Measurements from ENCODE around the gene PPP6R2. TPM values are rescaled to one million over a fixed set of nuclear protein-coding genes. Genes with fewer than 3 reads are reported as not detected.

Gene PPP6R2
- total RNA-seq, 1 experiment from 2014 or later: 42.6 TPM

GRCh38 chr22:50315289-50316113 is 27.6 kb upstream of the PPP6R2 start:
- H2BK20ac ChIP-seq (ENCODE audit: low read depth, low read length, poor library complexity, severe bottlenecking): no peak overlapping the region
- H4K91ac ChIP-seq (ENCODE audit: insufficient read length, low read depth, low read length): no peak overlapping the region
- no peaks in the 10 kb centered on the region for H3K36me3 Mint-ChIP-seq (ENCODE audit: insufficient read depth in 1 of 3, low read depth in 3 of 3)
- peaks cover 2% of the 10 kb centered on the region for H4K20me1 ChIP-seq (ENCODE audit: control insufficient read depth, insufficient read depth, insufficient read length)
- H3K4me2 ChIP-seq (ENCODE audit: insufficient read depth, insufficient read length, low read length): no peak overlapping the region
- no peak for DNase-seq
- H3K23ac ChIP-seq (ENCODE audit: insufficient read length, low read depth, low read length): no peak overlapping the region
- no peak for TF ChIP-seq CTCF (conservative IDR thresholded peaks at IDR 0.05)
- no peak overlapping the region for H2BK120ac ChIP-seq (ENCODE audit: low read depth, low read length, poor library complexity, severe bottlenecking)
- no peak overlapping the region for H3K4ac ChIP-seq (ENCODE audit: low read depth, low read length)
- peaks cover 9% of the 10 kb centered on the region for H3K27me3 Mint-ChIP-seq (ENCODE audit: low read depth)
- H2AFZ ChIP-seq (ENCODE audit: low read length): no peak overlapping the region
- H3K4me1 ChIP-seq (ENCODE audit: insufficient read depth, low read length): no peaks in the 10 kb centered on the region
- H3K27ac Mint-ChIP-seq: no peak overlapping the region; a peak in 1 of 7 replicates
- H3K27ac ChIP-seq (ENCODE audit: insufficient read length, low read depth, low read length): no peak overlapping the region
- no peaks in the 10 kb centered on the region for H3K79me1 ChIP-seq (ENCODE audit: insufficient read depth, low read depth, low read length, poor library complexity, severe bottlenecking)
- H3K79me2 ChIP-seq (ENCODE audit: insufficient read depth, low read length): no peaks in the 10 kb centered on the region
- H3K4me1 Mint-ChIP-seq: peaks cover 4 to 5% of the 10 kb centered on the region in 2 experiments
- H3K9me3 ChIP-seq (ENCODE audit: control insufficient read depth, low read depth, low read length): no peaks in the 10 kb centered on the region
- no peaks in the 10 kb centered on the region for H3K23me2 ChIP-seq (ENCODE audit: insufficient read length, low read depth, low read length, poor library complexity, severe bottlenecking)
- no peaks in the 10 kb centered on the region for H3K27me3 ChIP-seq (ENCODE audit: insufficient read depth, low read length)
- H2AK5ac ChIP-seq (ENCODE audit: insufficient read length, low read length): no peak overlapping the region
- no peak overlapping the region for H2BK12ac ChIP-seq (ENCODE audit: insufficient read length, low read depth, low read length)
- no peak overlapping the region for H2BK5ac ChIP-seq (ENCODE audit: insufficient read length, low read length)
- H3K18ac ChIP-seq (ENCODE audit: insufficient read length, low read depth, low read length): no peak overlapping the region
- no peak overlapping the region for H3K4me3 Mint-ChIP-seq
- no CpG with 5 or more reads among the region's 18 CpGs for WGBS (ENCODE audit: extremely low coverage, insufficient read length, low lambda C conversion rate)
- H4K5ac ChIP-seq (ENCODE audit: insufficient read length, low read depth, low read length): no peak overlapping the region
- no peak overlapping the region for H3T11ph ChIP-seq (ENCODE audit: low read length)
- H3K56ac ChIP-seq (ENCODE audit: insufficient read length, low read depth, low read length): no peak overlapping the region
- no peak overlapping the region for H4K8ac ChIP-seq (replicated peaks; ENCODE audit: insufficient read length, low read depth, low read length)
- H3K9ac ChIP-seq (ENCODE audit: extremely low read depth, insufficient read length, low read length): no peak overlapping the region
- no peak overlapping the region for H2BK15ac ChIP-seq (ENCODE audit: low read depth, low read length)
- H3K9me3 Mint-ChIP-seq: no peaks in the 10 kb centered on the region
- no peak overlapping the region for H3K14ac ChIP-seq (ENCODE audit: insufficient read depth, low read length)

All from H9 (cell line).